ENCODE data around the gene EFHB.

DNA sequence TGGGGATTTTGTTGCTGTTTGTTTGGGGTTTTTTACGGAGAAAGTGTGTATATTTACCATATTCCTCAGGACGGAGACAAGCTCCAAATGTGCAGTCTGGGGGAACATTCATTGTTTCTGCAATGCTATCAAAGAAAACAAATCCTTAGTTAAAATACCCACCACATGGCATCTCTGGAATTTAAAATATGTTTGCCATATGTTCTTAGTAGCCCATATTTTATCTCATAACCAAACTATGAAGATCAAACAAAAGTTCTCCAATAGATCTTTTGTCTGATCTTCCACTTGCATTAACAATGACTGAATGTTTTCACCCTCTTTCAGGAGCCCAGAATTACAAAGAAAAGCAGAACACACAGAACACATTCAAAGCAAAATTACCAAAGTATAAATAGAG is 35.3 kb downstream of the EFHB start:
- TF ChIP-seq, protein P1, sequence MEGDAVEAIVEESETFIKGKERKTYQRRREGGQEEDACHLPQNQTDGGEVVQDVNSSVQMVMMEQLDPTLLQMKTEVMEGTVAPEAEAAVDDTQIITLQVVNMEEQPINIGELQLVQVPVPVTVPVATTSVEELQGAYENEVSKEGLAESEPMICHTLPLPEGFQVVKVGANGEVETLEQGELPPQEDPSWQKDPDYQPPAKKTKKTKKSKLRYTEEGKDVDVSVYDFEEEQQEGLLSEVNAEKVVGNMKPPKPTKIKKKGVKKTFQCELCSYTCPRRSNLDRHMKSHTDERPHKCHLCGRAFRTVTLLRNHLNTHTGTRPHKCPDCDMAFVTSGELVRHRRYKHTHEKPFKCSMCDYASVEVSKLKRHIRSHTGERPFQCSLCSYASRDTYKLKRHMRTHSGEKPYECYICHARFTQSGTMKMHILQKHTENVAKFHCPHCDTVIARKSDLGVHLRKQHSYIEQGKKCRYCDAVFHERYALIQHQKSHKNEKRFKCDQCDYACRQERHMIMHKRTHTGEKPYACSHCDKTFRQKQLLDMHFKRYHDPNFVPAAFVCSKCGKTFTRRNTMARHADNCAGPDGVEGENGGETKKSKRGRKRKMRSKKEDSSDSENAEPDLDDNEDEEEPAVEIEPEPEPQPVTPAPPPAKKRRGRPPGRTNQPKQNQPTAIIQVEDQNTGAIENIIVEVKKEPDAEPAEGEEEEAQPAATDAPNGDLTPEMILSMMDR (conservative IDR thresholded peaks at IDR 0.05; ENCODE audit: low read depth, low read length): no peak
- TF ChIP-seq EZH2 (IDR thresholded peaks at IDR 0.05; ENCODE audit: low read length, unreplicated experiment) (no peak), EZH2phosphoT487 (IDR thresholded peaks at IDR 0.05; ENCODE audit: borderline replicate concordance, low read length) (no peak)

Measured in PC-3 (cell line).